Non-pigmented ciliary epithelial cell (primary cell): ENCODE results near the gene SDK1.
"Not testable (repeated sequence)": the region's sequence is repeated elsewhere in the genome, so short reads cannot be mapped to it uniquely, and the experiment has no call there.

Experiments used
- DNase-seq: peaks from one replicate; pipeline ENCODE4 v3.0.0-alpha.2; 2010; ENCODE audit warnings: low read depth

SDK1 gene

GRCh38 chr7:4314316-4314715 lies 1013.3 kb downstream of the SDK1 start:
- not testable (repeated sequence) for DNase-seq
